ENCODE data around the gene SALL2.

The SALL2 gene

GRCh38 chr14:21476523-21476924 is 49.6 kb downstream of the SALL2 start:
- DNase-seq, result peak; percentile 67

GRCh38 chr14:21475767-21476522 is 50.2 kb downstream of the SALL2 start:
- no peak for DNase-seq

Data from NCI-H2029 treated with DMSO at 0.1 percent for 48 hours (cell line).